Prostate gland (tissue), 2 donors: ENCODE data around the gene LCP2. TPM values are rescaled to one million over a fixed set of nuclear protein-coding genes. Genes with fewer than 3 reads are reported as not detected.

Experiments
- DNase-seq: peaks from one replicate; pipeline ENCODE4 v3.0.0-alpha.2; 2019; ENCODE audit warnings: low spot score
- H3K27ac ChIP-seq, 2 donors: fragments of 200-600 bp; sonication (generic); 2 replicates each; pipeline ENCODE4 v1.5.1; 2017 to 2019
- H3K27me3 ChIP-seq: fragments of 200-600 bp; sonication (generic); replicated peaks from 2 replicates; pipeline ENCODE4 v1.5.1; 2019; ENCODE audit not compliant: insufficient read depth
- H3K36me3 ChIP-seq, 2 donors: fragments of 200-600 bp; sonication (generic); 1 replicate in 1 of 2; 2 replicates in 1 of 2; pipeline versions ENCODE4 v1.5.1 to v1.8.1; 2017 to 2019
- H3K4me1 ChIP-seq: fragments of 200-600 bp; sonication (generic); replicated peaks from 2 replicates; pipeline ENCODE4 v1.5.1; 2019
- H3K4me3 ChIP-seq, 2 donors: fragments of 200-600 bp; sonication (generic); 2 replicates each; pipeline ENCODE4 v1.5.1; 2017 to 2019
- H3K9me3 ChIP-seq: fragments of 200-600 bp; sonication (generic); 2 replicates; pipeline ENCODE4 v1.5.1; 2017
- CTCF ChIP-seq, 4 experiments: fragments of 200-600 bp in 2 of 4; fragments of 450-650 bp in 2 of 4; sonication (generic) in 2 of 4; IDR thresholded peaks; 1 replicate in 3 of 4; 2 replicates in 1 of 4; pipeline ENCODE4 v1.5.1; 2016 to 2019; ENCODE audit warnings: antibody characterized with exemption in 4 of 4, mild to moderate bottlenecking in 2 of 4, moderate library complexity in 2 of 4
- POLR2A ChIP-seq: fragments of 450-650 bp; IDR thresholded peaks from one replicate; pipeline ENCODE4 v1.6.1; 2016; ENCODE audit warnings: antibody characterized with exemption, mild to moderate bottlenecking
- POLR2AphosphoS5 ChIP-seq: sonication (generic); formaldehyde crosslinking; IDR thresholded peaks from one replicate; pipeline ENCODE4 v1.6.1; 2017; ENCODE audit warnings: antibody characterized with exemption
- WGBS: methylation state at CpG from one replicate; pipeline ENCODE4 v1.1.5; 2018; 5-methylcytosine and 5-hydroxymethylcytosine counted together
- intact Hi-C: fragments of 100-400 bp; cut with DNase I; formaldehyde crosslinking; loops from one replicate; pipeline ENCODE4 v1.14.2; 2022
- total RNA-seq, 2 donors: library from RNA; depleted of rRNA; stranded (reverse); fragments of >200 nt; gene quantifications; one replicate each; pipeline ENCODE4 v1.1.0, GENCODE V29; 2016

Gene LCP2
- total RNA-seq, 2 donors from 2014 or later = 3.3 to 11.3 TPM

- H3K27me3 ChIP-seq = no peaks in the 10 kb centered on the region
- H3K36me3 ChIP-seq = no peaks in the 10 kb centered on the region
- no peak for DNase-seq
- no peak overlapping the region for H3K27ac ChIP-seq
- WGBS = 94% methylated on average over 3 of the region's 3 CpGs
- H3K4me3 ChIP-seq = no peak overlapping the region
- H3K4me1 ChIP-seq = no peaks in the 10 kb centered on the region
- H3K9me3 ChIP-seq = no peaks in the 10 kb centered on the region
- intact Hi-C loops = no loop called here
- TF ChIP-seq POLR2A = no peak
- TF ChIP-seq CTCF (IDR thresholded peaks at IDR 0.05) = no peak
- no peak for TF ChIP-seq POLR2AphosphoS5
These were observed 8.1 kb upstream of the LCP2 start for GRCh38 chr5:170305646-170306025.

- H3K27ac ChIP-seq = no peak overlapping the region
- no peaks in the 10 kb centered on the region for H3K36me3 ChIP-seq
- no peak overlapping the region for H3K4me3 ChIP-seq
- intact Hi-C loops = no loop called here
- TF ChIP-seq CTCF (IDR thresholded peaks at IDR 0.05) (no peak), POLR2A (no peak), POLR2AphosphoS5 (no peak)
- no peaks in the 10 kb centered on the region for H3K4me1 ChIP-seq
- no peaks in the 10 kb centered on the region for H3K27me3 ChIP-seq
- no peaks in the 10 kb centered on the region for H3K9me3 ChIP-seq
- 96% methylated on average over 13 of the region's 13 CpGs for WGBS
- no peak for DNase-seq
These were observed 7.6 kb upstream of the LCP2 start for GRCh38 chr5:170305016-170305645.

GRCh38 chr5:170303549-170303948 lies 6.0 kb upstream of the LCP2 start:
- Histone ChIP-seq H3K9me3 (no peaks in the 10 kb centered on the region), H3K27me3 (no peaks in the 10 kb centered on the region), H3K27ac (no peak overlapping the region), H3K4me3 (no peak overlapping the region), H3K36me3 (no peaks in the 10 kb centered on the region), H3K4me1 (no peaks in the 10 kb centered on the region)
- WGBS = 74% methylated on average over 8 of the region's 8 CpGs
- intact Hi-C loops = no loop called here
- no peak for TF ChIP-seq POLR2AphosphoS5
- no peak for TF ChIP-seq POLR2A
- TF ChIP-seq CTCF (IDR thresholded peaks at IDR 0.05) = no peak
- DNase-seq = no peak

GRCh38 chr5:170302653-170303501 lies 5.3 kb upstream of the LCP2 start:
- WGBS = 46% methylated on average over 17 of the region's 17 CpGs
- peak overlapping the region in 1 of 2 donors; percentile 25 for H3K27ac ChIP-seq
- intact Hi-C loops = no loop called here
- H3K4me1 ChIP-seq = no peaks in the 10 kb centered on the region
- no peak overlapping the region for H3K4me3 ChIP-seq
- no peaks in the 10 kb centered on the region for H3K36me3 ChIP-seq
- TF ChIP-seq CTCF (IDR thresholded peaks at IDR 0.05) (no peak), POLR2AphosphoS5 (no peak), POLR2A (no peak)
- H3K27me3 ChIP-seq = no peaks in the 10 kb centered on the region
- H3K9me3 ChIP-seq = no peaks in the 10 kb centered on the region
- no peak for DNase-seq
